ENCODE data around the gene ZSCAN30. TPM values are rescaled to one million over a fixed set of nuclear protein-coding genes. Genes with fewer than 3 reads are reported as not detected.

ZSCAN30 gene
- total and polyA plus RNA-seq, 9 of the 15 experiments (the other 6 are each of a cell fraction or from before 2014, with no cell fraction given) = 4.6 to 13.6 (median 10.8) TPM

DNA sequence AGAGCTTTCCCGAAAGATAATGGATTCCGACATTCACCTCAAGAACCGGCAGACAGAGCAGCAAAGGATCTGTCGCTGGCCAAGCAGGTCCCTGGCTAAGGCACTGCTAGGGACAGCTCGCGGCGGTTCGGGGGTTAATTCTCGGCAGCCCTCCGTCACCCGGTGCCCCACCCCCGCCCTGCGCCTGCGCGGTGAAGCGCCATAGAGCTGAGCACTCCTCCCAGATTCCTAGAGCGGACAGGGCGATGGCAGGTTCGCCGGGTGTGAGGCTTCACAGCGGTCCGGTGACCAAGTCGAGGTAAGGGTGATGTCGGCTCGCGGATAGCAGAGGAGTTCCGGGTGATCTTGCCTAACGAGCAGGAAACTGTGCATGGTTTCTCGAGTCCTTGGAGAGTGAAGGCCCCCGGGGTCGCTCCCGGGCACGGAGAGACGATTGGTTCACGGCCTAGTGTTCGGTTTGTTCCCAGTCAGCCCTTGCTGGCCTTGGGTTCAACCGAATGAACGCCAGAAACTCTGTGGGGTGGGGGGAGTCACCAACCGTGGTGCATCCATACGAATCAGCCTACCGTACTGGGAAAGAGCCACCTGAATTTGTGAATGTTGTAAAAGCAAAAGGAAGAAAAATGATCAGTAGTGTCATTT, at the start of gene ZSCAN30 (continued):
- TF ChIP-seq HDAC3 (IDR thresholded peaks at IDR 0.05; ENCODE audit: borderline replicate concordance, partially characterized antibody) = peak; percentile 70
- TF ChIP-seq HEY1 (CRISPR knock-in tag; IDR thresholded peaks at IDR 0.05; ENCODE audit: borderline replicate concordance) = no peak
- TF ChIP-seq, protein P1, sequence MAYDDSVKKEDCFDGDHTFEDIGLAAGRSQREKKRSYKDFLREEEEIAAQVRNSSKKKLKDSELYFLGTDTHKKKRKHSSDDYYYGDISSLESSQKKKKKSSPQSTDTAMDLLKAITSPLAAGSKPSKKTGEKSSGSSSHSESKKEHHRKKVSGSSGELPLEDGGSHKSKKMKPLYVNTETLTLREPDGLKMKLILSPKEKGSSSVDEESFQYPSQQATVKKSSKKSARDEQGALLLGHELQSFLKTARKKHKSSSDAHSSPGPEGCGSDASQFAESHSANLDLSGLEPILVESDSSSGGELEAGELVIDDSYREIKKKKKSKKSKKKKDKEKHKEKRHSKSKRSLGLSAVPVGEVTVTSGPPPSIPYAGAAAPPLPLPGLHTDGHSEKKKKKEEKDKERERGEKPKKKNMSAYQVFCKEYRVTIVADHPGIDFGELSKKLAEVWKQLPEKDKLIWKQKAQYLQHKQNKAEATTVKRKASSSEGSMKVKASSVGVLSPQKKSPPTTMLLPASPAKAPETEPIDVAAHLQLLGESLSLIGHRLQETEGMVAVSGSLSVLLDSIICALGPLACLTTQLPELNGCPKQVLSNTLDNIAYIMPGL (CRISPR knock-in tag; IDR thresholded peaks at IDR 0.05) = no peak; the same call in 1 of the 2 replicates
- TF ChIP-seq, protein P2, sequence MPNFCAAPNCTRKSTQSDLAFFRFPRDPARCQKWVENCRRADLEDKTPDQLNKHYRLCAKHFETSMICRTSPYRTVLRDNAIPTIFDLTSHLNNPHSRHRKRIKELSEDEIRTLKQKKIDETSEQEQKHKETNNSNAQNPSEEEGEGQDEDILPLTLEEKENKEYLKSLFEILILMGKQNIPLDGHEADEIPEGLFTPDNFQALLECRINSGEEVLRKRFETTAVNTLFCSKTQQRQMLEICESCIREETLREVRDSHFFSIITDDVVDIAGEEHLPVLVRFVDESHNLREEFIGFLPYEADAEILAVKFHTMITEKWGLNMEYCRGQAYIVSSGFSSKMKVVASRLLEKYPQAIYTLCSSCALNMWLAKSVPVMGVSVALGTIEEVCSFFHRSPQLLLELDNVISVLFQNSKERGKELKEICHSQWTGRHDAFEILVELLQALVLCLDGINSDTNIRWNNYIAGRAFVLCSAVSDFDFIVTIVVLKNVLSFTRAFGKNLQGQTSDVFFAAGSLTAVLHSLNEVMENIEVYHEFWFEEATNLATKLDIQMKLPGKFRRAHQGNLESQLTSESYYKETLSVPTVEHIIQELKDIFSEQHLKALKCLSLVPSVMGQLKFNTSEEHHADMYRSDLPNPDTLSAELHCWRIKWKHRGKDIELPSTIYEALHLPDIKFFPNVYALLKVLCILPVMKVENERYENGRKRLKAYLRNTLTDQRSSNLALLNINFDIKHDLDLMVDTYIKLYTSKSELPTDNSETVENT (CRISPR knock-in tag; IDR thresholded peaks at IDR 0.05) = peak; percentile 100
- TF ChIP-seq, protein P3, sequence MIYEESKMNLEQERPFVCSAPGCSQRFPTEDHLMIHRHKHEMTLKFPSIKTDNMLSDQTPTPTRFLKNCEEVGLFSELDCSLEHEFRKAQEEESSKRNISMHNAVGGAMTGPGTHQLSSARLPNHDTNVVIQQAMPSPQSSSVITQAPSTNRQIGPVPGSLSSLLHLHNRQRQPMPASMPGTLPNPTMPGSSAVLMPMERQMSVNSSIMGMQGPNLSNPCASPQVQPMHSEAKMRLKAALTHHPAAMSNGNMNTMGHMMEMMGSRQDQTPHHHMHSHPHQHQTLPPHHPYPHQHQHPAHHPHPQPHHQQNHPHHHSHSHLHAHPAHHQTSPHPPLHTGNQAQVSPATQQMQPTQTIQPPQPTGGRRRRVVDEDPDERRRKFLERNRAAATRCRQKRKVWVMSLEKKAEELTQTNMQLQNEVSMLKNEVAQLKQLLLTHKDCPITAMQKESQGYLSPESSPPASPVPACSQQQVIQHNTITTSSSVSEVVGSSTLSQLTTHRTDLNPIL (CRISPR knock-in tag; IDR thresholded peaks at IDR 0.05) = no peak
- TF ChIP-seq NR2F6 (CRISPR knock-in tag; IDR thresholded peaks at IDR 0.05) = no peak
- TF ChIP-seq, protein P4, sequence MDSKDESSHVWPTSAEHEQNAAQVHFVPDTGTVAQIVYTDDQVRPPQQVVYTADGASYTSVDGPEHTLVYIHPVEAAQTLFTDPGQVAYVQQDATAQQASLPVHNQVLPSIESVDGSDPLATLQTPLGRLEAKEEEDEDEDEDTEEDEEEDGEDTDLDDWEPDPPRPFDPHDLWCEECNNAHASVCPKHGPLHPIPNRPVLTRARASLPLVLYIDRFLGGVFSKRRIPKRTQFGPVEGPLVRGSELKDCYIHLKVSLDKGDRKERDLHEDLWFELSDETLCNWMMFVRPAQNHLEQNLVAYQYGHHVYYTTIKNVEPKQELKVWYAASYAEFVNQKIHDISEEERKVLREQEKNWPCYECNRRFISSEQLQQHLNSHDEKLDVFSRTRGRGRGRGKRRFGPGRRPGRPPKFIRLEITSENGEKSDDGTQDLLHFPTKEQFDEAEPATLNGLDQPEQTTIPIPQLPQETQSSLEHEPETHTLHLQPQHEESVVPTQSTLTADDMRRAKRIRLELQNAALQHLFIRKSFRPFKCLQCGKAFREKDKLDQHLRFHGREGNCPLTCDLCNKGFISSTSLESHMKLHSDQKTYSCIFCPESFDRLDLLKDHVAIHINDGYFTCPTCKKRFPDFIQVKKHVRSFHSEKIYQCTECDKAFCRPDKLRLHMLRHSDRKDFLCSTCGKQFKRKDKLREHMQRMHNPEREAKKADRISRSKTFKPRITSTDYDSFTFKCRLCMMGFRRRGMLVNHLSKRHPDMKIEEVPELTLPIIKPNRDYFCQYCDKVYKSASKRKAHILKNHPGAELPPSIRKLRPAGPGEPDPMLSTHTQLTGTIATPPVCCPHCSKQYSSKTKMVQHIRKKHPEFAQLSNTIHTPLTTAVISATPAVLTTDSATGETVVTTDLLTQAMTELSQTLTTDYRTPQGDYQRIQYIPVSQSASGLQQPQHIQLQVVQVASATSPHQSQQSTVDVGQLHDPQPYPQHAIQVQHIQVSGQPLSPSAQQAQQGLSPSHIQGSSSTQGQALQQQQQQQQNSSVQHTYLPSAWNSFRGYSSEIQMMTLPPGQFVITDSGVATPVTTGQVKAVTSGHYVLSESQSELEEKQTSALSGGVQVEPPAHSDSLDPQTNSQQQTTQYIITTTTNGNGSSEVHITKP (IDR thresholded peaks at IDR 0.05; ENCODE audit: partially characterized antibody) = peak; percentile 59
- TF ChIP-seq PHTF2 (CRISPR knock-in tag; IDR thresholded peaks at IDR 0.05) = no peak
- 0 out of 2 replicates have a peak, but pooled peaks have one; percentile 64 for TF ChIP-seq CHCHD3 (CRISPR knock-in tag; IDR thresholded peaks at IDR 0.05)
- TF ChIP-seq CC2D1A (IDR thresholded peaks at IDR 0.05) = peak; percentile 100
- TF ChIP-seq, protein P5, sequence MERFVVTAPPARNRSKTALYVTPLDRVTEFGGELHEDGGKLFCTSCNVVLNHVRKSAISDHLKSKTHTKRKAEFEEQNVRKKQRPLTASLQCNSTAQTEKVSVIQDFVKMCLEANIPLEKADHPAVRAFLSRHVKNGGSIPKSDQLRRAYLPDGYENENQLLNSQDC (CRISPR knock-in tag; IDR thresholded peaks at IDR 0.05) = peak; percentile 29; the same call in 1 of the 2 replicates
- TF ChIP-seq, protein P6, sequence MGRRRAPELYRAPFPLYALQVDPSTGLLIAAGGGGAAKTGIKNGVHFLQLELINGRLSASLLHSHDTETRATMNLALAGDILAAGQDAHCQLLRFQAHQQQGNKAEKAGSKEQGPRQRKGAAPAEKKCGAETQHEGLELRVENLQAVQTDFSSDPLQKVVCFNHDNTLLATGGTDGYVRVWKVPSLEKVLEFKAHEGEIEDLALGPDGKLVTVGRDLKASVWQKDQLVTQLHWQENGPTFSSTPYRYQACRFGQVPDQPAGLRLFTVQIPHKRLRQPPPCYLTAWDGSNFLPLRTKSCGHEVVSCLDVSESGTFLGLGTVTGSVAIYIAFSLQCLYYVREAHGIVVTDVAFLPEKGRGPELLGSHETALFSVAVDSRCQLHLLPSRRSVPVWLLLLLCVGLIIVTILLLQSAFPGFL (CRISPR knock-in tag; IDR thresholded peaks at IDR 0.05) = no peak
- TF ChIP-seq GTF2E2 (tag; IDR thresholded peaks at IDR 0.05) = peak; percentile 34; the same call in 1 of the 2 replicates
- TF ChIP-seq SIN3A (IDR thresholded peaks at IDR 0.05; ENCODE audit: borderline replicate concordance in 2 of 2, control insufficient read depth in 1 of 2, low read depth in 2 of 2, low read length in 2 of 2) = peak in 1 of 2 experiments; percentile 30; a peak in 2 of 4 replicates
- TF ChIP-seq DPF2 (IDR thresholded peaks at IDR 0.05) = peak; percentile 65; the same call in 1 of the 2 replicates
- no peak for TF ChIP-seq BRCA1 (IDR thresholded peaks at IDR 0.05)
- TF ChIP-seq BRCA1 (CRISPR knock-in tag; IDR thresholded peaks at IDR 0.05) = 0 out of 2 replicates have a peak, but pooled peaks have one; percentile 23

Data from K562 (cell line).